ENCODE results near the gene GRK3.

Gene GRK3

DNA sequence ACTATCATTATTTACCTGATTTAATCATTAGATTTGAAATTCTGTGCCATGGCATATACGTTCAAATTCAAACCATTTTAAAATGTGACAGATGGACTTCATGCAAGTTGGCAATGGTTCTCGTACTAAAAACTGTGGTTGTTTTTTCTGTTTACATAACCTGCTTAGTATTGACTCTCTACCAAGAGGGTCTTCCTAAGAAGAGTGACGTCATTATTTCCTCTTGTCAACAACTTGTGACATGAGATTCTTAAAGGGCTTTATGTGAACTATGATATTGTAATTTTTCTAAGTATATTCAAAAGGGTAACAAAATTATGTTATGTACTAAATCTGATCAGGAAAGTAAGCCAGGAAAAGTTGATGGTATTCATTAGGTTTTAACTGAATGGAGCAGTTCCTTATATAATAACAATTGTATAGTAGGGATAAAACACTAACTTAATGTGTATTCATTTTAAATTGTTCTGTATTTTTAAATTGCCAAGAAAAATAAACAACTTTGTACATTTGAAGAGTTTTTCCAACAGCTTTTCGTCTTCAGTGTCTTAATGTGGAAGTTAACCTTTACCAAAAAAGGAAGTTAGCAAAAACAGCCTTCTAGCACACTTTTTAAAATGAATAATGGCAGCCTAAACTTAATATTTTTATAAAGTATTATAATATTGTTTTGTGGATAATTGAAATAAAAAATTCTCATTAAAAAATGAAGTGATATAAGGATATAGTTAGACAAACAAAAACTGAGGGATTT lies 87.0 kb downstream of the GRK3 start:
- peak; percentile 78 for FAIRE-seq
- no peak for DNase-seq (ENCODE audit: extremely low spot score, insufficient read length, low read depth)

DNA sequence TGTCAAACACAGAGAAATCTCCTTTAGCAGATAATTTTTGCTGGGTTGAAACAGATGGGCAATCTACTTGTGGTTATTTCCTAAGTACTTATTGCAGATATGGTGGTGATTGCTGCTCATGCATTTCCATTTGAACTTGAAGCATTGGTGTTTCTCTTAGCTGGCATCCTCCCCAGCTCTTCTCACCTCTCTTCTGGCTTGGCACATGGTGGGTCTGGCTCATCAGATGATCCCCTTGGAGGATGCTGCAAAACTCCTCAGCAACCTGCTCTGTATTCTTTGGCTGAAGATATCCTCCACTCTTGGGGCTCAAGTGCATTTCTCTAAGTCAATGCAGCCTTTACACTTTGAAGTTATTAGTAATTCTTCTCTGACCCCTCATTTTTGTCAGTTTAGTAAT lies 90.2 kb downstream of the GRK3 start:
- FAIRE-seq (no peak), DNase-seq (ENCODE audit: extremely low spot score, insufficient read length, low read depth) (no peak)

DNA sequence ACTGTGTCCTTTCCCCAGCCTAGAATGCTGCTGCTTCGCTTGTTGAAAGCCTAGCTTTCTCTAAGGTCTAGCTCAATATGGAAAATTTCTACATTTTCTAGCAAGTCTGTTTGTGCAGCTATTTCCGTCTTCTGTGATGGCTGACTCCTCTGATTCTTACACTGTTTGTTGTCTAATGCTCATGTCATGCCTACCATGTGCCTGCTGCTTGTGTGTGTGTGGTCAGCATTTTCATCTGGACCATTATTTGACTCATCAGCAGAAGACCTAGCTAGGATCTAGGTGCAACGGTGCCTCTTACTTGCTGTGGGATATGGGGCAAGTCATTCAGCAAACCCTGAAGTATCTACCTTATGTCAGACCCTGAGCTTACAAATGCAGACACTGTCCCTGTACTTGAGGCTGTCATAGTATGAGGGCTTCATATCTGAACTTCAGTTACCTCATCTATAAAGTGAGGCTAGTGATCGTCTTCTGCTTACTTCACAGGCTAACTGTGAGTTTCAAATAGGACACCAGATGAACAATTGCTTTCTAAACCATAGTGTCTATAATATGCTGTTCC lies 91.0 kb downstream of the GRK3 start:
- DNase-seq (ENCODE audit: extremely low spot score, insufficient read length, low read depth): no peak
- peak; percentile 60 for FAIRE-seq

DNA sequence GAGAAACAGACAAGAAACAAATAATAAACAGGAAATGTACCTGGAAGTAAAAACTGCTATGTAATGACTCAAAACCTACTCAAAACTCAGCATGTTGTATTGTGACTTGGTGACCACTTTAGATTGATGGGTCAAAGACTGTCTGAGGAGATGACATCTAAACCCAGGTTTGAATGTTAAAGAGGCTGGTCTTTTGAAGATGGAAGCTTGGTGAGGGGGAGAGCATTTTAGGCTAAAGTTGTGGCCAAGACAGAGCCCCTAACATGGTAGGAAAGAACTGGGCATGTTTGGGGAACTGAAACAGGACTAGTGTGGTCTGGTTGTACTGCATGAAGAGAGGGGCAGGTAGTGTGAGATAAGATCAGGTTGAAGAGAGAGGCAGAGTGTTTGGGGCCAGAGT lies 92.2 kb downstream of the GRK3 start:
- peak; percentile 96 for FAIRE-seq
- no peak for DNase-seq (ENCODE audit: extremely low spot score, insufficient read length, low read depth)

DNA sequence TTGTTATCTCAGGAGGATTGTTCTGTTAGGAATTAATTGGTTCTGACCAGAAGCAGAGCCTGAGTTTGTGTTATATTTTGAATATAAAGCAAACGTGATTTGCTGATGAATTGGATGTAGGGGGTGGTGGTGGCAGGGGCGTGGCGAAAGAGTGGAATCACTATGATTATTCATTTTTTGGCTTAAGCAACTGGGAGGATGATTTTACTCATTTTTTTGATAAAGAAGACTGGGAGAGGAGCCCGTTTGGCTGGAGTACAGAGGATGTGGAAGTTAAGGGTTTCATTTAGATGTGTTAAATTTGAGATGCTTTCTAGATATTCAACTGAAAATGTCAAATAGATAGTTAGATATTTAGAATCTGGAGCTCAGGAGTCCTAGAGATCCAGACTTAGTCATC lies 94.2 kb downstream of the GRK3 start:
- FAIRE-seq: no peak

DNA sequence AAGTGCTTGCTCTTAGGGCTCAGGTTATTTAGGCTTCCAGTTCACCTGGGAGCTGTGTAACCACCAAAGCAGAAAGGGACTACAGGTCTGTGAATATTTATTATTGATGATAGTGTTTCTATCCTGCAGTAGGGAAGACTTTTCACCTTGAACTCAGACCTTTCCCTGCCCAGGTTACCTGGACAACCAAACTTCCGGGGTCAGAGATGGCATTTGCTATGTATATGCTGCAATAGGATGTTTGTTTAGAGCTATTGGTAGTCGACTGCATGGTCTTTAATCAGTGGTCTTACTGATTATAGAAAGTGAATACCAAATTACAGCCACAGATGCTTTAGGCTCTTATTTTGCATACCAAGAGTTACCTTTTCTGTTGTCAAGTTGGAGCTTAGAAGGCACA lies 94.9 kb downstream of the GRK3 start:
- DNase-seq (ENCODE audit: extremely low spot score, insufficient read length, low read depth) (no peak), FAIRE-seq (no peak)

More for the DNA sequence above, 94.2 kb downstream of the GRK3 start:
- no peak for DNase-seq (ENCODE audit: extremely low spot score, insufficient read length, low read depth)

DNA sequence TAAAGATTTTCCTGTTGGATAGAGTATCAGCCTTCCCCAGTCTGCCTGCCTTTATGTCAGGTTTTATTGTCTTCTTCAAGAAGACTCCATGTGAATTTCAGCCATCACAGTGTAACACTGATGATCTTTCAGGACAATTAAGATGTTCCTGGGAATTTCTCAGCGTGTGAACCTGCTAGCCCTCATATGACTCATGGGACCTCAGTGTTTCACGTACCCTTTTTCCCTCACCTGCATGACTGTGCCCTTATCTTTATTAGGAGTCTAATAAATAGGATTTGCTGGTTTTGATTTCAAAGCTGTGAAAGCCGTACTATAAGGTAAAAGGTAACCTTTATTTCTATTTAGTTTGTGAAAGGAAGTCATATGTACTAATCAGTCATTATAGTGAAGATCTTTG lies 95.9 kb downstream of the GRK3 start:
- peak; percentile 21 for FAIRE-seq

DNA sequence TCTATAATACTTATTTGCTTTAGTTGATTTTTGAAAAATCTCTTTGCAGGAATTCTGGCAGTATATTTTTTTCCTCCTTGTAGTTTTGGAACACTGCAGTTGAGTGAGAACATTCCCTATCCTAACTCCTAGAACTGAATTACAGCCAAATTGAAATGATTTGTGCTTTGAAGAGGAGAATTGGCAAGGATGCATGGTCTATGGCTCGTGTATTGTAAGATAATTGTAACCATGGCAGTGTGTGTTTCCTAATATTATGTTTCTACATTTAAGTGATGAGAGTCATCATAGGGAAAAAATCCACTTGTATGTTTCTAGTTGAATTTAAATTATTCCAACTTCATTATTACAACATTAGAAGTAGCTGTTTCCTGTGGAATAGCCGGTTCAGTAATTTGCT lies 96.6 kb downstream of the GRK3 start:
- FAIRE-seq (no peak), DNase-seq (ENCODE audit: extremely low spot score, insufficient read length, low read depth) (no peak)

More for the DNA sequence above, 95.9 kb downstream of the GRK3 start:
- DNase-seq (ENCODE audit: extremely low spot score, insufficient read length, low read depth): no peak

DNA sequence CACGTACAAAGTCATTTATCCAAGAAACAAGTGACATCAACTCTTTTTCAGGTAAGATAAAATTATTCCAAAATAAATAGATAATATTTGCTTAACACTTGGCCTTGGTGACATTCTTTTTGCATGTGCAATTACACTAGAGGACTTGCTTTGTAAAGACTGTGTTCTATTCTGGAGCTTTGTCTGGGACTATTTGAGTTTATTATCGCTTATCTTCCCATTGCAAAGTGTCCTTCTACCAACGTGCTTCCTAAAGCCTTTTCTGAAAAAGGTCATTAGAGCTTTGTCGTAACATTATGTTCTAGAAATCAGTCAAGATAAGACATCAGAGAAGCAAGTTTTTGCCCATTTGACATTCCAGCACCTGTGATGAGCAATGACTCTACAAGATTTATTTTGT lies 99.2 kb downstream of the GRK3 start:
- FAIRE-seq: no peak
- no peak for DNase-seq (ENCODE audit: extremely low spot score, insufficient read length, low read depth)

DNA sequence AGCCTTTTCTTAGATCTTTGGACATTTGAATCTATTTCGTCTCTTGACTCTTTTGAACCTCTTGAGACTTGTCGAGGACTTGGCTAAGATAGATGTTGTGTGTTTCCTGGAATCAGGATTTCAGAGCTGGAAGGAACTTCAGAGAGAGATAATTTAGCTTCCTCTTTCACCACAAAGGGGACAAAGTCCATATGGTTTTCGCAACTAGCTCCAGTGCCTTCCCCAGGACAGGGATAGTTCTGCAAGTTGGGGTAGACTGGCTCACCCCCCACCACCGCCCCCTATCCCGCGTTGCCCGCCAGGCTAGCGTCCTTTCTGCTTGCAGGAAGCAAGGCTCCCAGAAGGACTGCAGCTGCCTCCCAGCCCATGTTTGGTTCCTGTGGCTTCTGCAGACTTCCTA lies 101.8 kb downstream of the GRK3 start:
- DNase-seq (ENCODE audit: extremely low spot score, insufficient read length, low read depth): no peak
- FAIRE-seq: no peak

DNA sequence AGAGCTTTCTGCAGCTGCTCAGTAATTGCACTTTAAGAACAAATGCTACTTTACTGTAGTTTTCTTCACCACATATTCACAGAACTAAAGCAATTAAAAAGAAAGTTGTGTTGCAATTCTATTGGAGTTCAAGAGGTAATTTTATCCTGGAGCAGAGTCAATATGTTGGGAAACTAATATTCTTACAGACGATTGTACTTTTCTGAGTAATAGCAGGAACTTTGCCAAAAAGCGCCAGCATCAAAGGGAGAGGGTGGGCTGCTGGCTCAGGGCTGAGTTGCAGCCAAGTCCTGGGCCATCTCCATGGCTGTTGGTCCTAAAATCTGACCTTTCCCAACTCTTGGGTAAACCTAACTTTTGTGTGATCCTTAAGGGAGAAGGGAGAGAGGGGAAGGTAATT lies 104.0 kb downstream of the GRK3 start:
- FAIRE-seq (no peak), DNase-seq (ENCODE audit: extremely low spot score, insufficient read length, low read depth) (no peak)

DNA sequence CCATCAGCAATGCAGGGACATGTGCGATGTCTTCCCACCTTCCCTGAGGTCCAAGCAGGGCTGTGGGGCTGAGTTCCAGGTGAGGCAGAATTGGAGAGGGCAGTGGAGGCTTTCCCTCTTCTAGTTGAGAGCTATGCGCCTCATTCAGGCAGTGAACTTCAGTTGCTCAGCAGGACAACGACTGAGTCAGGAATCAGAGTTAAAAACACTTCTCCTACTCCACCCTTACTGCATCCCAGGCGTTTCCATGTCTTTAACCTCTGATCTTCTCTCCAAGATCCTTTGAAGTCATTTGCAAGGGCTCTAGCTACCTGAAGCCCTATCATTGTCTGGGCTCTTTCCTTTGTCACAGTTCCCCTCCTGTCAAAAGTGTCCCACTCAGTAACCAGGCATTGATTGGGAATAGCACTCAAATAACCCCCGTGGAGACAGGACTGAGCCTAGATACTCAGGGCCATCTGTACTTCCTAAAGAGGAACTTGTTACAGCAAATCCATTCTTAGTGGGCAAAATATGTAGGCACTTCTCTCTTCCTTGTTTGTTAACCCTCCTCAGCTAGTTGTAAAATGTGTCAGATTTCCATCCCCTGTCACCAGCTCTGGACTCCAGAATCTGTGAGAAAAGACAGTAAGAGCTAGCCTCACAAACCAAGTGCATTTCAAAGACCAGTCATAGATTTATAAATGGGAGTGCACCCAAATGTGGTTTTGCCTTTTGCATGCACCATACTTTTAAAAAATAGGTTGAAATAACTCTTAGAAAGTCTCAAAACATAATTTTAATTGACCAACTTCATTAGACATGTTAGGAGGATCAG lies 105.0 kb downstream of the GRK3 start:
- FAIRE-seq: no peak
- no peak for DNase-seq (ENCODE audit: extremely low spot score, insufficient read length, low read depth)

DNA sequence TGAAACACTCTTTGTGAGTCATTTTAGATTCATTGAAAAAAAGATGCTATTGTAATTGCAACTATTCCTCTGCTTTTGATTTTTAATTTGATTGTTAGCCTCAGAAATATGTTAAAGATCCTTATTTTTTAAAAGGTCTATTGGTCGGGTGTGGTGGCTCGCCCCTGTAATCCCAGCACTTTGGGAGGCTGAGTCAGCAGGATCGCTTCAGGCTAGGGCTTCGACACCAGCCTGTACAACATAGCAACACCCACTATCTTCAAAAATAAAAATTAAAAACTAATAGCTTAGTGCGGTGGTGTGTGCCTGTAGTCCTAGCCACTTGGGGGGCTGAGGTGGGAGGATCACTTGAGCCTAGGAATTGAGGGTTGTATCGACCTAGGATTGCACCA lies 105.6 kb downstream of the GRK3 start:
- FAIRE-seq (no peak), DNase-seq (ENCODE audit: extremely low spot score, insufficient read length, low read depth) (no peak)

DNA sequence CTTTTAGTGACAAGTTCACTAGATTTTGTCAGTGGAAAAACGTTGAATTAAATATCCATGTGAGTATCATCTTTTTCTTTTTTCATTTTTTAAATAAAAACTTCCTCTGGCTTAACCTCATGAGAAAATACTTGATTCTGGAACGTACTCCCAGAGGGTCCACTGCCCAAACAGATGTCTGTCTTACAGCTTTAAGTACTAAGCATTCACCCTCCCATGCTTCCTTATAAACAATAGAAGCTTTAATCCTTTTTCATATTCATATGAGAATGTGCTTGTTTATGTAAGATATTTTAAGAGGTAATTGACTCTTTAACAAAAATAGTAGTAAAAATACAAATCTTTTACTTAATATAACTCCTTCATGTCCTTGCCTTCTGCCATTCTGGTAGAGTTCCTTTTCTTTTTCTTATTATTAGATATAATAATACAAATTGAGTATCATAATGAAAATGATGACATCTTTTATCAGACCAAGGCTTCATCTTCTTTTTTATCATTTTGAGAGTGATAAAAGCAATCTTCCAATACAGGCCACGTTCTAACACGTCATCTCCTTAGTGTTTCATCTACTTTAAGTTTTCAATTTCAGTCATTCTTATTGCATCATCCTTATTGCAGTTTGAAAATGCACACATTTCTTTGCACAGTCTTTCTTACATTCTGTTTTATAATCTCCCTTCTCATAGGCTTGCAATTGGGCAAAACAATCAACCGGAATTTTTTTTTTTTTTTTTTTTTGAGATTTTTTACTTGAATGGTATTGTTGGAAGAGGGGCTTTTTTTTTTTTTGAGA lies 108.0 kb downstream of the GRK3 start:
- DNase-seq (ENCODE audit: extremely low spot score, insufficient read length, low read depth) (no peak), FAIRE-seq (no peak)

DNA sequence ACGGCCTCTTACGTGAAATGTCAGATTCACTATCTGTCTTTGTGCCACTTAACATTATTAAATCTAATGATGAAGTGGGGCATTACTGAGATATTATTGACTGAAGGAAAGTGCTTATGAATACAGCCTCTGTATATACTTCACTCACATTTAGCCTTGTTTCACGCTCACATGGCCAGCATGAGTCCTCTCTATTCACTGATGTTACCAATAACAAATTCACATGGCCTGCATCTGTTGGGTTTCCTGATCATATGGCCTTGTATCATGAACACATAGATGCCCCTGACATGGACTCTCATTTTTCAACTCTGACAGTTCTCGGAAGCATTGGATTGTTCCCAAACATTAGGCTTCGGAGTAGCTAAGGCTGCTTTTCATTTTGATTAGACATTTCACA lies 109.2 kb downstream of the GRK3 start:
- no peak for DNase-seq (ENCODE audit: extremely low spot score, insufficient read length, low read depth)
- no peak for FAIRE-seq

DNA sequence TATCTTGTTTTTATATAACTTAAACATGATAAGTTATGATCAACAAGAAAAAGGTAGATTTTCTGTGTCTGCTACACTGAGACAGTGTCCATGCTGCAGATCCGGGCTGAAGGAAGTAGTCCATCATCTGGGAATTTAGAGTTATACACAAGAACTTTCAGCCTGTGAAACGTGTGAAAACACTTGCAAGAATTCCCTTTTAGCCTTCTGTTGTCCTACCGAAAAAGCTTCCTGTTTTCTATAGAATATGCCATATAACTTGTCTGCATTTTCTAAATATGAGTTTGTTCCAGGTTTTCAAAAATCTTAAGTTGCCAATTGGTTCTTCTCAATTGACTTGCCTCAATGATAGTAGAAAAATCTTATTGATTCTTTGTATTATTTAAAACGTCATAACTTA lies 113.2 kb downstream of the GRK3 start:
- DNase-seq (ENCODE audit: extremely low spot score, insufficient read length, low read depth) (no peak), FAIRE-seq (no peak)

DNA sequence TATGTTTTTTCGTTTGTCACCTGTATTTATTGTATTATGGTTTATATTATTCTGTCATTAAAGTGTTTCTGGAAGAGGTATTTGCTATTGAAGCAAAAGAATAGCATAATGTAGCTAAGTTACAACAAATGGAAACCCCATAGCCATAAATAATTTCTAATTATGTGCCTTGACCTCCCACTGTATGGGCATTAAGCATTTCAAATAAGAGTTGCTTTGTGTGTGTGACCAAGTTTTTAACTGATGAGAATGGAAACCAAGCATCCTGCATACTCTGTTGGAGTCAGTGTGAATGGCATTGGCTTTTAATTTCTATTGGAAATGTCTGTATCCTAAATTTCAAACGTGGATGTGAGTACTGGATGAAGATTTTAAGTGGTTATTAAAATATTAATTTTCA lies 115.6 kb downstream of the GRK3 start:
- no peak for DNase-seq (ENCODE audit: extremely low spot score, insufficient read length, low read depth)
- FAIRE-seq: no peak

DNA sequence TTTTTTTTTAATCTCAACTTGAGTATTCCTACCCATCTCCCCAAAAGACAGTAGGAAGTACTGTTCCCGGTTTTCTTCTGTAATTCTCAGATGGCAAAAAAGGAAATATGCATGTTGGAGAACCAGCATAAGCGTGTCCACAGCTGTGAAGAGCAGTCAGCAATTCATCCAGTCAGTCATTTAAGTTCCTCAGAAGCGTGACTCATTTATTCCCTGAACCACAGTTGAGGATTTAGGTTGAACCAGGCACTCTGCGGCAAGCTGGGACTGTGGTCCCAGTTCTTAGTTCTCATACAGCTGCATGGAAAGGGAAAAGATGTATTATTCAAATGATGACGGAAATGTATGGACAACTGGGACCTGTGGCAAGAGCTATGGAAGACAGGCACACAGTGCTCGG lies 116.5 kb downstream of the GRK3 start:
- no peak for FAIRE-seq
- no peak for DNase-seq (ENCODE audit: extremely low spot score, insufficient read length, low read depth)

DNA sequence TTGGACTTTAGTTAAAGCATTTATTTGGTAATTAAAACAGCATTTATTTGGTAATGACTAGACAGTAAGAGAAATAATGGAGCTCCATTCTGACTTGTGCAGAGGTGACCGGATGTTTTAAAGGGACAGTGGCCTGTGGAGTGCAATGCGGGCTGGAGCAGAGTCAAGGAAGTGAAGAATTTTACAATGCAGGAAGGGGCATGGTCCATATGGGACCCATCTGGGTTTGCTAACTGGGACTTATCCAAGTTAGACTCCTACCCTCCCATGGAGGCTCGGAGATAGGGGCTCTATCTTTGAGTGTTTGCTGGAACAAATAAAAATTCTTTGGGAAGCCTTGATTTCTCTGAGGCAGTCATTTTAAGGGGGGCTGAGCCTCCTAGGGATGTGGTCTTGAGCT lies 117.6 kb downstream of the GRK3 start:
- FAIRE-seq: no peak

DNA sequence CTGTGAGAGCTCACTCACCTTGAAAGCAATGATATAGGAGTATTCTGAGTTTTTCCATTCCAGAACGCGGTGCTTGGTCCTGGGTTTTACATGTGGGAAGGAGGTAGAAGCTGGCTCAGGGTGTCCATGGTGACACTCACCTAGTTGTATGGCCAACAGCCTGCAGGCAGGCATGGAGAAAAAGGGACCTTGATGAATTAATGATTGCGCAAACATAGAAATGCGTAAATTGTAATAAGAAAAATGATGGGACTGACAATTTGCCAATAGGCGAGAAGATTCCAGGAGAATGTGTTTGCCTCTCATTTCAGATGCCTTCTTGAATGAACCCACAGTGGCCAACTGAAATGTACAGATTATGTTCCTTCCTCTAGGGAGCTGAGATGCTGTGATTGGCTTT lies 124.2 kb downstream of the GRK3 start:
- DNase-seq (ENCODE audit: extremely low spot score, insufficient read length, low read depth) (no peak), FAIRE-seq (no peak)

More for the DNA sequence above, 117.6 kb downstream of the GRK3 start:
- no peak for DNase-seq (ENCODE audit: extremely low spot score, insufficient read length, low read depth)
